M059J (cell line): ENCODE data around the gene FMN2. TPM values are rescaled to one million over a fixed set of nuclear protein-coding genes. Genes with fewer than 3 reads are reported as not detected.
"Not testable (repeated sequence)": the region's sequence is repeated elsewhere in the genome, so short reads cannot be mapped to it uniquely, and the experiment has no call there.

ENCODE experiments used
- DNase-seq: peaks from one replicate; pipeline ENCODE4 v3.0.0-alpha.2; 2012; ENCODE audit warnings: low read depth
- total RNA-seq: library from RNA; depleted of rRNA; stranded (reverse); fragments of >200 nt; shearing (Covaris generic); gene quantifications from 2 replicates; pipeline ENCODE4 v1.2.3, GENCODE V29; 2014

The FMN2 gene
- total RNA-seq, 1 experiment from 2014 or later: 19.2 TPM

GRCh38 chr1:240138867-240139266, 47.2 kb downstream of the FMN2 start:
- no peak for DNase-seq

- no peak for DNase-seq
Measured at GRCh38 chr1:240139511-240139910, 47.8 kb downstream of the FMN2 start.

GRCh38 chr1:240145120-240145519, 53.4 kb downstream of the FMN2 start:
- DNase-seq: no peak

GRCh38 chr1:240148333-240148732, 56.6 kb downstream of the FMN2 start:
- DNase-seq: no peak

- peak; percentile 58 for DNase-seq
Measured at GRCh38 chr1:240149484-240150094, 57.9 kb downstream of the FMN2 start.

GRCh38 chr1:240151136-240151735, 59.6 kb downstream of the FMN2 start:
- peak; percentile 49 for DNase-seq

GRCh38 chr1:240152611-240153297, 61.1 kb downstream of the FMN2 start:
- peak; percentile 60 for DNase-seq

- DNase-seq: no peak
Measured at GRCh38 chr1:240155605-240156004, 63.9 kb downstream of the FMN2 start.

- no peak for DNase-seq
Measured at GRCh38 chr1:240164742-240165141, 73.1 kb downstream of the FMN2 start.

GRCh38 chr1:240169188-240169587, 77.5 kb downstream of the FMN2 start:
- peak; percentile 48 for DNase-seq

GRCh38 chr1:240170266-240170665, 78.6 kb downstream of the FMN2 start:
- no peak for DNase-seq

- no peak for DNase-seq
Measured at GRCh38 chr1:240170806-240171205, 79.1 kb downstream of the FMN2 start.

- no peak for DNase-seq
Measured at GRCh38 chr1:240171907-240172306, 80.2 kb downstream of the FMN2 start.

- peak; percentile 66 for DNase-seq
Measured at GRCh38 chr1:240173836-240174235, 82.2 kb downstream of the FMN2 start.

GRCh38 chr1:240174734-240175133, 83.1 kb downstream of the FMN2 start:
- DNase-seq: no peak

- peak; percentile 16 for DNase-seq
Measured at GRCh38 chr1:240178366-240178765, 86.7 kb downstream of the FMN2 start.

GRCh38 chr1:240184682-240185081, 93.0 kb downstream of the FMN2 start:
- DNase-seq: not testable (repeated sequence)

- no peak for DNase-seq
Measured at GRCh38 chr1:240188139-240188538, 96.5 kb downstream of the FMN2 start.

- peak; percentile 57 for DNase-seq
Measured at GRCh38 chr1:240189386-240189989, 97.8 kb downstream of the FMN2 start.

- peak; percentile 91 for DNase-seq
Measured at GRCh38 chr1:240190881-240191401, 99.3 kb downstream of the FMN2 start.

GRCh38 chr1:240192851-240193250, 101.2 kb downstream of the FMN2 start:
- no peak for DNase-seq

GRCh38 chr1:240193679-240194078, 102.0 kb downstream of the FMN2 start:
- DNase-seq: no peak
